HL-60 (cell line): ENCODE data around the gene PXMP4.

ENCODE experiments used
- CTCF ChIP-seq: IDR thresholded peaks from one replicate; pipeline ENCODE4 v1.5.1; 2011; ENCODE audit warnings: low read length, control low read depth, inconsistent platforms; ENCODE audit not compliant: insufficient read depth
- POLR2AphosphoS5 ChIP-seq: IDR thresholded peaks from 2 replicates; pipeline ENCODE4 v1.6.1; 2012; ENCODE audit warnings: low read depth

GRCh38 chr20:33684533-33685327, 35.4 kb downstream of the PXMP4 start:
- TF ChIP-seq CTCF (no peak), POLR2AphosphoS5 (0 out of 2 replicates have a peak, but pooled peaks have one; percentile 18)
